NT2/D1 (cell line): ENCODE measurements around the gene MROH8.

Source experiments
- SUZ12 ChIP-seq: IDR thresholded peaks from 2 replicates; pipeline ENCODE4 v1.6.1; 2011; ENCODE audit not compliant: insufficient read length, insufficient read depth; ENCODE audit errors: extremely low read depth
- YY1 ChIP-seq: IDR thresholded peaks from 2 replicates; pipeline ENCODE4 v1.6.1; 2011; ENCODE audit not compliant: insufficient read length, insufficient read depth
- ZNF274 ChIP-seq: IDR thresholded peaks from 2 replicates; pipeline ENCODE4 v1.6.1; 2011; ENCODE audit warnings: mild to moderate bottlenecking, low read depth, low read length

- TF ChIP-seq YY1 (no peak), ZNF274 (no peak), SUZ12 (no peak)
Observed at GRCh38 chr20:37114012-37114411, 65.3 kb downstream of the MROH8 start.
